Gastroesophageal sphincter (tissue), 4 donors: Measurements from ENCODE around the gene STIMATE. TPM values are rescaled to one million over a fixed set of nuclear protein-coding genes. Genes with fewer than 3 reads are reported as not detected.

Source experiments
- ATAC-seq: fragments of 150-250 bp; one replicate; pipeline ENCODE4 v1.9.1; 2016; ENCODE audit warnings: mild to moderate bottlenecking, moderate library complexity
- H3K27ac ChIP-seq, 4 donors: fragments of 200-600 bp; sonication (generic) in 3 of 4; 1 replicate in 3 of 4; 2 replicates in 1 of 4; pipeline ENCODE4 v1.5.1; 2016 to 2019
- H3K27me3 ChIP-seq: fragments of 200-600 bp; sonication (generic); one replicate; pipeline ENCODE4 v1.5.1; 2019
- H3K36me3 ChIP-seq, 2 donors: fragments of 200-600 bp; sonication (generic); one replicate each; pipeline ENCODE4 v1.5.1; 2019; ENCODE audit warnings: control low read depth in 1 of 2
- H3K4me1 ChIP-seq, 3 donors: fragments of 200-600 bp; sonication (generic); 1 replicate in 2 of 3; 2 replicates in 1 of 3; pipeline ENCODE4 v1.5.1; 2016 to 2019; ENCODE audit warnings: control low read depth in 2 of 3
- H3K4me3 ChIP-seq, 2 donors: fragments of 200-600 bp; sonication (generic); one replicate each; pipeline ENCODE4 v1.5.1; 2019; ENCODE audit warnings: mild to moderate bottlenecking in 1 of 2, moderate library complexity in 1 of 2
- H3K9me3 ChIP-seq, 3 donors: fragments of 200-600 bp; sonication (generic); one replicate each; pipeline ENCODE4 v1.5.1; 2017 to 2019; ENCODE audit warnings: control low read depth in 2 of 3
- CTCF ChIP-seq, 4 experiments: fragments of 200-600 bp in 2 of 4; fragments of 450-650 bp in 2 of 4; sonication (generic) in 1 of 4; IDR thresholded peaks; one replicate each; pipeline ENCODE4 v1.5.1; 2017 to 2019; ENCODE audit warnings: antibody characterized with exemption in 4 of 4, mild to moderate bottlenecking in 2 of 4, moderate library complexity in 2 of 4
- EP300 ChIP-seq: sonication (generic); formaldehyde crosslinking; IDR thresholded peaks from one replicate; pipeline ENCODE4 v1.6.1; 2017; ENCODE audit warnings: antibody characterized with exemption, mild to moderate bottlenecking
- POLR2A ChIP-seq, 2 donors: fragments of 450-650 bp; IDR thresholded peaks; one replicate each; pipeline ENCODE4 v1.6.1; 2017; ENCODE audit warnings: antibody characterized with exemption in 2 of 2, mild to moderate bottlenecking in 2 of 2, moderate library complexity in 1 of 2
- POLR2AphosphoS5 ChIP-seq: sonication (generic); formaldehyde crosslinking; IDR thresholded peaks from one replicate; pipeline ENCODE4 v1.6.1; 2017; ENCODE audit warnings: antibody characterized with exemption
- WGBS, 2 donors: methylation state at CpG; one replicate each; pipeline ENCODE4 v1.1.5; 2018; ENCODE audit warnings: low coverage in 1 of 2; 5-methylcytosine and 5-hydroxymethylcytosine counted together
- total RNA-seq, 4 donors: library from RNA; depleted of rRNA; stranded (reverse); fragments of >200 nt; gene quantifications; one replicate each; pipeline ENCODE4 v1.1.0, GENCODE V29; 2016

Gene STIMATE
- total RNA-seq, 4 donors from 2014 or later = 14.6 to 30.2 (median 20.5) TPM

- Histone ChIP-seq H3K36me3 (no peaks in the 10 kb centered on the region), H3K4me1 (no peaks in the 10 kb centered on the region), H3K27me3 (no peaks in the 10 kb centered on the region), H3K9me3 (no peaks in the 10 kb centered on the region), H3K4me3 (no peak overlapping the region), H3K27ac (no peak overlapping the region)
- ATAC-seq = no peak
- 71 to 79% methylated on average over 3 to 12 of the region's 18 CpGs for WGBS, 2 donors
- TF ChIP-seq CTCF (IDR thresholded peaks at IDR 0.05) = no peak
- TF ChIP-seq EP300 = no peak
- no peak for TF ChIP-seq POLR2AphosphoS5
- TF ChIP-seq POLR2A (IDR thresholded peaks at IDR 0.05) = no peak
Measured at GRCh38 chr3:52792961-52793695, 104.2 kb downstream of the STIMATE start.

- TF ChIP-seq POLR2AphosphoS5 (no peak), EP300 (no peak), CTCF (IDR thresholded peaks at IDR 0.05) (no peak)
- H3K4me1 ChIP-seq = no peaks in the 10 kb centered on the region
- no peaks in the 10 kb centered on the region for H3K36me3 ChIP-seq
- 82% methylated on average over 2 of the region's 7 CpGs; no CpG with 5 or more reads in 1 of the 2 donors for WGBS, 2 donors
- no peaks in the 10 kb centered on the region for H3K27me3 ChIP-seq
- no peak overlapping the region for H3K27ac ChIP-seq
- H3K9me3 ChIP-seq = no peaks in the 10 kb centered on the region
- H3K4me3 ChIP-seq = no peak overlapping the region
- ATAC-seq = no peak
Measured at GRCh38 chr3:52792413-52792812, 104.9 kb downstream of the STIMATE start.

- Histone ChIP-seq H3K27me3 (no peaks in the 10 kb centered on the region), H3K36me3 (no peaks in the 10 kb centered on the region), H3K9me3 (no peaks in the 10 kb centered on the region), H3K4me3 (no peak overlapping the region), H3K4me1 (no peaks in the 10 kb centered on the region), H3K27ac (no peak overlapping the region)
- TF ChIP-seq POLR2AphosphoS5 (no peak), EP300 (no peak), CTCF (IDR thresholded peaks at IDR 0.05) (no peak), POLR2A (IDR thresholded peaks at IDR 0.05) (no peak)
- no peak for ATAC-seq
- 67% methylated on average over 1 of the region's 4 CpGs; no CpG with 5 or more reads in 1 of the 2 donors for WGBS, 2 donors
Measured at GRCh38 chr3:52791928-52792327, 105.4 kb downstream of the STIMATE start.

- no peaks in the 10 kb centered on the region for H3K4me1 ChIP-seq
- no peak overlapping the region for H3K27ac ChIP-seq
- ATAC-seq = no peak
- TF ChIP-seq POLR2AphosphoS5 (no peak), EP300 (no peak), CTCF (IDR thresholded peaks at IDR 0.05) (no peak), POLR2A (IDR thresholded peaks at IDR 0.05) (no peak)
- no peaks in the 10 kb centered on the region for H3K27me3 ChIP-seq
- whole genome bisulfite sequencing, 2 donors = 88 to 93% methylated on average over 3 to 6 of the region's 12 CpGs
- no peaks in the 10 kb centered on the region for H3K36me3 ChIP-seq
- no peaks in the 10 kb centered on the region for H3K9me3 ChIP-seq
- H3K4me3 ChIP-seq = no peak overlapping the region
Measured at GRCh38 chr3:52791366-52791765, 106.0 kb downstream of the STIMATE start.

- WGBS, 2 donors = 55 to 100% methylated on average over 1 to 2 of the region's 13 CpGs
- H3K4me3 ChIP-seq = no peak overlapping the region
- H3K27me3 ChIP-seq = no peaks in the 10 kb centered on the region
- no peaks in the 10 kb centered on the region for H3K4me1 ChIP-seq
- H3K36me3 ChIP-seq = no peaks in the 10 kb centered on the region
- no peaks in the 10 kb centered on the region for H3K9me3 ChIP-seq
- no peak for ATAC-seq
- TF ChIP-seq POLR2A (IDR thresholded peaks at IDR 0.05) = no peak
- TF ChIP-seq POLR2AphosphoS5 = no peak
- no peak overlapping the region for H3K27ac ChIP-seq
Measured at GRCh38 chr3:52790741-52791140, 106.6 kb downstream of the STIMATE start.
